Measurements from ENCODE around the gene MUC5AC. TPM values are rescaled to one million over a fixed set of nuclear protein-coding genes. Genes with fewer than 3 reads are reported as not detected.
"Not testable (repeated sequence)": the region's sequence is repeated elsewhere in the genome, so short reads cannot be mapped to it uniquely, and the experiment has no call there.

The MUC5AC gene
- polyA plus RNA-seq, 4 donors = 0.06 to 0.13 TPM; not detected in 2

DNA sequence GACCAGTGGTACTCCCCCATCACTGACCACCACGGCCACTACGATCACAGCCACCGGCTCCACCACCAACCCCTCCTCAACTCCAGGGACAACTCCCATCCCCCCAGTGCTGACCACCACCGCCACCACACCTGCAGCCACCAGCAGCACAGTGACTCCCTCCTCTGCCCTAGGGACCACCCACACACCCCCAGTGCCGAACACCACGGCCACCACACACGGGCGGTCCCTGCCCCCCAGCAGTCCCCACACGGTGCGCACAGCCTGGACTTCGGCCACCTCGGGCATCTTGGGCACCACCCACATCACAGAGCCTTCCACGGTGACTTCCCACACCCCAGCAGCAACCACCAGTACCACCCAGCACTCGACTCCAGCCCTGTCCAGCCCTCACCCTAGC, 89.3 kb downstream of the MUC5AC start:
- not testable (repeated sequence) for H3K36me3 ChIP-seq (ENCODE audit: control insufficient read depth in 3 of 3, insufficient read depth in 2 of 3, low read depth in 1 of 3, low read length in 3 of 3); FAIRE-seq; H3K4me3 ChIP-seq (ENCODE audit: low read depth in 1 of 3, low read length in 3 of 3); H3K4me1 ChIP-seq (ENCODE audit: control insufficient read depth in 3 of 3, insufficient read depth in 2 of 3, low read depth in 1 of 3, low read length in 2 of 3); H3K27me3 ChIP-seq (ENCODE audit: control insufficient read depth in 3 of 3, insufficient read depth in 3 of 3, low read length in 3 of 3); H3K27ac ChIP-seq (ENCODE audit: low read depth in 1 of 3, low read length in 2 of 3); DNase-seq
- H3K9me3 ChIP-seq (ENCODE audit: control insufficient read depth in 2 of 2, insufficient read depth in 1 of 2, low read depth in 1 of 2, low read length in 1 of 2) = peaks cover 0 to 11% of the 10 kb centered on the region in 2 donors
- WGBS, 3 donors = 87 to 93% (median 90%) methylated on average over 6 to 14 of the region's 14 CpGs

DNA sequence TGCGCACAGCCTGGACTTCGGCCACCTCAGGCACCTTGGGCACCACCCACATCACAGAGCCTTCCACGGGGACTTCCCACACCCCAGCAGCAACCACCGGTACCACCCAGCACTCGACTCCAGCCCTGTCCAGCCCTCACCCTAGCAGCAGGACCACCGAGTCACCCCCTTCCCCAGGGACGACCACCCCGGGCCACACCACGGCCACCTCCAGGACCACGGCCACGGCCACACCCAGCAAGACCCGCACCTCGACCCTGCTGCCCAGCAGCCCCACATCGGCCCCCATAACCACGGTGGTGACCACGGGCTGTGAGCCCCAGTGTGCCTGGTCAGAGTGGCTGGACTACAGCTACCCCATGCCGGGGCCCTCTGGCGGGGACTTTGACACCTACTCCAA, 91.2 kb downstream of the MUC5AC start:
- not testable (repeated sequence) for FAIRE-seq
- 87 to 95% (median 91%) methylated on average over 8 to 13 of the region's 18 CpGs for WGBS, 3 donors

GRCh38 chr11:1250411-1250810, 92.7 kb downstream of the MUC5AC start:
- H3K9me3 ChIP-seq (ENCODE audit: control insufficient read depth in 2 of 2, insufficient read depth in 1 of 2, low read depth in 1 of 2, low read length in 1 of 2); H3K4me3 ChIP-seq (ENCODE audit: low read depth in 1 of 3, low read length in 3 of 3); H3K27ac ChIP-seq (ENCODE audit: low read depth in 1 of 3, low read length in 2 of 3); H3K4me1 ChIP-seq (ENCODE audit: control insufficient read depth in 3 of 3, insufficient read depth in 2 of 3, low read depth in 1 of 3, low read length in 2 of 3); DNase-seq; H3K36me3 ChIP-seq (ENCODE audit: control insufficient read depth in 3 of 3, insufficient read depth in 2 of 3, low read depth in 1 of 3, low read length in 3 of 3); H3K27me3 ChIP-seq (ENCODE audit: control insufficient read depth in 3 of 3, insufficient read depth in 3 of 3, low read length in 3 of 3); FAIRE-seq: not testable (repeated sequence)
- 90 to 96% (median 96%) methylated on average over 2 to 4 of the region's 12 CpGs for WGBS, 3 donors

More for the DNA sequence above, 91.2 kb downstream of the MUC5AC start:
- not testable (repeated sequence) for H3K27me3 ChIP-seq (ENCODE audit: control insufficient read depth in 3 of 3, insufficient read depth in 3 of 3, low read length in 3 of 3); H3K27ac ChIP-seq (ENCODE audit: low read depth in 1 of 3, low read length in 2 of 3); H3K36me3 ChIP-seq (ENCODE audit: control insufficient read depth in 3 of 3, insufficient read depth in 2 of 3, low read depth in 1 of 3, low read length in 3 of 3); H3K4me3 ChIP-seq (ENCODE audit: low read depth in 1 of 3, low read length in 3 of 3); H3K9me3 ChIP-seq (ENCODE audit: control insufficient read depth in 2 of 2, insufficient read depth in 1 of 2, low read depth in 1 of 2, low read length in 1 of 2); DNase-seq; H3K4me1 ChIP-seq (ENCODE audit: control insufficient read depth in 3 of 3, insufficient read depth in 2 of 3, low read depth in 1 of 3, low read length in 2 of 3)

Other genes with a start within 250 kb of the MUC5AC start
- 10 to 100 TPM; 13.6 to 94.4 (median 42.1) TPM for gene CHID1, start 247.1 kb upstream of the MUC5AC start, polyA plus RNA-seq
- gene AP2A2, start 232.1 kb upstream of the MUC5AC start, polyA plus RNA-seq = 10 to 100 TPM; 30.5 to 67.3 (median 45.0) TPM
- gene MUC6, start 121.2 kb upstream of the MUC5AC start, polyA plus RNA-seq = under 1 TPM in 3 of 4 donors, not detected in 1; 0.09 to 0.34 (median 0.22) TPM
- gene MUC2, start 83.1 kb upstream of the MUC5AC start, polyA plus RNA-seq = 100 to 1,000 TPM in 1 of 4 donors, 10 to 100 TPM in 1, 1 to 10 TPM in 2; 3.0 to 239 (median 30.8) TPM
- 1 to 10 TPM in 1 of 4 donors, under 1 TPM in 1, not detected in 2; 0.04 to 2.4 TPM for gene MUC5B, start 65.1 kb downstream of the MUC5AC start, polyA plus RNA-seq
- 10 to 100 TPM; 33.1 to 57.0 (median 41.0) TPM for gene TOLLIP, start 151.7 kb downstream of the MUC5AC start, polyA plus RNA-seq
- gene BRSK2, start 232.0 kb downstream of the MUC5AC start, polyA plus RNA-seq = 1 to 10 TPM in 2 of 4 donors, under 1 TPM in 1, not detected in 1; 0.27 to 7.9 (median 3.3) TPM